Renal cortex interstitium (tissue), 15 donors: ENCODE results near the gene NELFA. TPM values are rescaled to one million over a fixed set of nuclear protein-coding genes. Genes with fewer than 3 reads are reported as not detected.

Source experiments
- DNase-seq, 11 donors: peaks; one replicate each; pipeline ENCODE4 v3.0.0-alpha.2; 2013; ENCODE audit warnings: low read depth in 9 of 11, low spot score in 4 of 11; ENCODE audit errors: extremely low read depth in 1 of 11
- long read RNA-seq, 16 experiments: transcript quantifications; one replicate each; lab custom pipeline, GENCODE V29; 2026
- polyA plus RNA-seq, 3 donors: library from polyadenylated mRNA; unstranded; fragments of 120-200 nt; gene quantifications; one replicate each; pipeline ENCODE4 v1.2.1, GENCODE V29; 2013; ENCODE audit not compliant: insufficient read length in 3 of 3

NELFA gene
- 10 to 100 TPM; 27.3 to 47.6 (median 38.4) TPM for polyA plus RNA-seq
- long read RNA-seq, donor 1, transcript NELFA-202 (11 exons, 3,343 nt), result major isoform, 6 of 11 reads
- long read RNA-seq, donor 1, partial matches to known transcripts, result 5 of 11 reads
- long read RNA-seq, donor 1, other reads (novel, unspliced or antisense), result 0 of 11 reads
- long read RNA-seq, donor 2, transcript NELFA-202 (11 exons, 3,343 nt), result major isoform, 5 of 18 reads
- long read RNA-seq, donor 2, partial matches to known transcripts, result 13 of 18 reads
- long read RNA-seq, donor 2, other reads (novel, unspliced or antisense), result 0 of 18 reads
- long read RNA-seq, donor 3, transcript NELFA-202 (11 exons, 3,343 nt), result major isoform, 14 of 14 reads
- long read RNA-seq, donor 3, partial matches to known transcripts, result 0 of 14 reads
- long read RNA-seq, donor 3, other reads (novel, unspliced or antisense), result 0 of 14 reads
- long read RNA-seq, donor 4, transcript NELFA-202 (11 exons, 3,343 nt), result major isoform, 12 of 13 reads
- long read RNA-seq, donor 4, partial matches to known transcripts, result 0 of 13 reads
- long read RNA-seq, donor 4, other reads (novel, unspliced or antisense), result 0 of 13 reads
- long read RNA-seq, donor 5, result 0 reads
- long read RNA-seq, donor 6, transcript NELFA-202 (11 exons, 3,343 nt), result major isoform, 13 of 44 reads
- long read RNA-seq, donor 6, partial matches to known transcripts, result 30 of 44 reads
- long read RNA-seq, donor 6, other reads (novel, unspliced or antisense), result 0 of 44 reads
- long read RNA-seq, donor 7, transcript NELFA-202 (11 exons, 3,343 nt), result major isoform, 9 of 9 reads
- long read RNA-seq, donor 7, partial matches to known transcripts, result 0 of 9 reads
- long read RNA-seq, donor 7, other reads (novel, unspliced or antisense), result 0 of 9 reads
- long read RNA-seq, donor 8, result 0 reads
- long read RNA-seq, donor 9, transcript NELFA-202 (11 exons, 3,343 nt), result major isoform, 6 of 6 reads
- long read RNA-seq, donor 9, partial matches to known transcripts, result 0 of 6 reads
- long read RNA-seq, donor 9, other reads (novel, unspliced or antisense), result 0 of 6 reads
- long read RNA-seq, donor 10, transcript NELFA-202 (11 exons, 3,343 nt), result major isoform, 10 of 11 reads
- long read RNA-seq, donor 10, partial matches to known transcripts, result 0 of 11 reads
- long read RNA-seq, donor 10, other reads (novel, unspliced or antisense), result 0 of 11 reads
- long read RNA-seq, donor 11, transcript NELFA-202 (11 exons, 3,343 nt), result major isoform, 12 of 14 reads
- long read RNA-seq, donor 11, partial matches to known transcripts, result 0 of 14 reads
- long read RNA-seq, donor 11, other reads (novel, unspliced or antisense), result 0 of 14 reads
- long read RNA-seq, donor 12, partial matches to known transcripts, result 5 of 9 reads
- long read RNA-seq, donor 12, other reads (novel, unspliced or antisense), result 0 of 9 reads
- long read RNA-seq, donor 13, result 0 reads
- long read RNA-seq, donor 14, transcript NELFA-202 (11 exons, 3,343 nt), result major isoform, 13 of 13 reads
- long read RNA-seq, donor 14, partial matches to known transcripts, result 0 of 13 reads
- long read RNA-seq, donor 14, other reads (novel, unspliced or antisense), result 0 of 13 reads
- long read RNA-seq, donor 15, transcript NELFA-202 (11 exons, 3,343 nt), result major isoform, 7 of 7 reads
- long read RNA-seq, donor 15, partial matches to known transcripts, result 0 of 7 reads
- long read RNA-seq, donor 15, other reads (novel, unspliced or antisense), result 0 of 7 reads
- long read RNA-seq, donor 16, transcript NELFA-202 (11 exons, 3,343 nt), result major isoform, 39 of 60 reads
- long read RNA-seq, donor 16, partial matches to known transcripts, result 13 of 60 reads
- long read RNA-seq, donor 16, other reads (novel, unspliced or antisense), result 5 of 60 reads

GRCh38 chr4:2008921-2009650 is at the start of gene NELFA:
Gene NELFA (minus strand): TSS chr4:2008974. CDS start chr4:2008959, 15 bp downstream.
- peak; percentile 86 to 95 (median 94) for DNase-seq

GRCh38 chr4:2057382-2058065 is 48.8 kb upstream of the NELFA start:
- DNase-seq, result no peak

GRCh38 chr4:2054217-2054616 is 45.4 kb upstream of the NELFA start:
- DNase-seq, result no peak

GRCh38 chr4:2051086-2051485 is 42.3 kb upstream of the NELFA start:
- DNase-seq, result no peak

GRCh38 chr4:2049811-2050210 is 41.0 kb upstream of the NELFA start:
- no peak for DNase-seq

- DNase-seq, result no peak
Observed at GRCh38 chr4:2049381-2049780, 40.6 kb upstream of the NELFA start.

DNA sequence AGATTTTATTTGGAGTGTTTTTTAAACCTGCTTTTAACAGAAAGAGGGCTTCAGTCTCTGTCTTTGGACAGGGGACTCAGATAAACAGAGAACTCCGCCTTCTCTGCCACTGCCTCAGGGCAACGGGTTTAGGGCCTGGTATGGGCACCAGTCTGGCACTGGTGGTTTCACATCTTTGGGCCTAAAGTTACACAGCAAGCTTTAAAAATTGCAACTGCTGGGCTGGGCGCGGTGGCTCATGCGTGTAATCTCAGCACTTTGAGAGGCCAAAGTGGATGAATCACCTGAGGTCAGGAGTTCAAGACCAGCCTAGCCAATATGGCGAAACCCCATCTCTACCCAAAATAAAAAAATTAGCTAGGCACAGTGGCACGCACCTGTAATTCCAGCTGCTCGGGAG is 40.1 kb upstream of the NELFA start:
- no peak for DNase-seq

DNA sequence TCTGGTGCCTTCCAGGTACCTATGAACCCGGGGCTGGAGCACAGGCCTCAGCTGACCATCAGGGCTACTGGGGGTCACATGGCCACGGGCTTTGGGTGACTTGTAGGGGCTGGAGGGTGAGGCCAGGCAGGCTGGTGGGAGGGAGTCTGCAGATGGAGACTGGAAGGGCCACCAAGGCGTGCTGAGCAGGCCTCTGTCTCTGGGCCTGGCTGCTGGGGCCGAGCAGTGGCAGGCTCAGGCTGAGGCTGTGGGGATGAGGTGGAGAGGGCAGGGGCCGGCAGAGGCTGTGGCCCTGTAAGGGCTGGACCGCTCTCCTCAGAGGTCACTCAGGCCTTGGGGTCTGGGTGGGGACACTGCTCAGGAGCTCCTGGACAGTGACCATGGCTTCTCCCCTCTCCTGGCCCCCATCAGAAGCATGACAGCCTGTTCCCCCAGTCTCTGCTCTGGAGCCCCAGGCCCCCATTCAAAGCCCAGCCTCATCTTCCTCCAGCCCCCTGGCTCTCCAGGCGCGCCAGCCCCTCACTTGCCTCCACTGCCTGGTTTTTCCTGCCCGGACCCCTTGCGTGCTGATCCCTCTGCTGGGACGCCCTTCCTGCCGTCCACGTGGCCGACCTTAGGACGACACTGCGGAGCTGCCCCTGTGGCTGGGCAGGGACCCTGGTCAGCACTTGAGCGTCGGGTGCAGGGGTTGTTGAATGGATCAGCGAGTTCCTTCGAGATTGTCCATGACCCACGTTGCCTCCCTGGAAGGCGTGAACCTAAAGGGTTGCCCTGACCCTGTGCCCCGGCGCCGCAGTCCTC is 39.2 kb upstream of the NELFA start:
- DNase-seq, result no peak

DNA sequence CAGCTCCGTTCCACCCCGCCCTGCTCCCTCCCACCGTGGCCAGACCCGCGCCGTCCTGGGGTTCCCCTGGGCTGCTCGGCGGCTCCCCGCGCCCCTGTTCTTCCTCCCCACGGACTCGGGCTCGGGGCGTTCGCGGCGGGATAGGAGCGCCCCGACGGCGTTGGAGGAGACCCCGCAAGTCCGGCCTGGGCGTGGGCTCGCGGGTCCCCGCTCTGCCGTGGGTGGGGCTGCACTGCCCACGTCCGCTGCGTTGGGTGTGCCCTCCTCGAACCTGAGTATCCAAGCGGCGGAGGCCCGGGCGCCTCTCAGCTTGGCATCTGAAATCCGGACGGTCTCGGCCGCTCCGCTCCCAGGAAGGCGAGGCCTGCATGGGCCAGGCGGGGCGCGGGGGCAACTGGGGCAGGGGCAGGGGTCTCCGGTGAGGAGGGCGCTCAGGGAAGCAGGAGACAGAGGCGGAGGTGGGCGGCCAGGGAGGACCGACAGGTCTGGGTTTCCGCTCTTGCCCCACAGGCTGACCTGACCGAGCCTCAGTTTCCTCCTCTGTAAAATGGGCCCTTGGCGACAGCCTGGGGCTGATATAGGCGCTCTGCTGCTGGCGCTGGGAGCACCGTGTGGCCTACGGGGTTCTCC is 38.4 kb upstream of the NELFA start:
- no peak for DNase-seq

DNA sequence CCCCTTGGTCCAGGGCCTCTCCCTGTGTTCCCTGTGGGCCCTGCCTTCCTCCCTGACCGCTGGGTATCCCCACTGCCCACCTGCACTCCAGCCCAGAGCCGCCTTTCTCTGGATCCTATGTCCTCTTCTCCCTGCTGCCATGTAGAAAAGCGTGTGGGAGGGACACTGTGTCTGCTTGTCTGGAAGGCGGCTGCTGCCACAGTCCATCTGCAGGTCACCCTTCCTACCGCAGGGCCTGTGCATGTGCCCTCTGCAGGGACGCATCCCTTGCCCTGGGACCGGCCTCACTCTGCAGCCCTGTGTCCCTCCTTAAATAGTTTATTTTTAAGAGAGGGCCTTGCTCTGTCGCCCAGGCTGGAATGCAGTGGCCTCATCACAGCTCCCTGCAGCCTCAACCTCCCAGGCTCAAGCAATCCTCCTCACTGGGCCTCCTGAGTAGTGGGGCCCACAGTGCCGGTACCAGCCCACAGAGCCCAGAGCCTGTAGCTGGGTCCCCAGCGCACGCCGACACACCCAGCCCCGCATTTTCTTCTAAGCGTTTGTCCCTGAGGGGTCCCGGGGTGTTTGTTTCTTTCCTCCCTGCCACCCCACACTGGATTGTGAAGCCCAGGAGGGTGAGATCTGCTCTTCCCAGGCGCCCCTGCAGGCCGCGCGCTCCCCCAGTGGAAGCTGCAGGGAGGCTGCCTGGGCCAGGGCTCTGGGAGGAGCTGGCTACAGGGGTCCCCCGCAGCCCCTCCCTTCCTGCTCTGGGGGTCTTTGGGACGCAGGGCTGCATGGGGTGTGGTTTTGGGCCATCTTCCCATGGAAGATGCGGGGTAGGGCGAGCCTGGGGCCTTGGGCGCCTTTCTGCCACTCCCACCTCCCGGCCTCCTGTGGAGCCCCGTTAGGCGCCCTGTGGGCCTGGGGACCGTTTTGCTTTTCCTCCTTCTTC is 37.5 kb upstream of the NELFA start:
- no peak for DNase-seq

DNA sequence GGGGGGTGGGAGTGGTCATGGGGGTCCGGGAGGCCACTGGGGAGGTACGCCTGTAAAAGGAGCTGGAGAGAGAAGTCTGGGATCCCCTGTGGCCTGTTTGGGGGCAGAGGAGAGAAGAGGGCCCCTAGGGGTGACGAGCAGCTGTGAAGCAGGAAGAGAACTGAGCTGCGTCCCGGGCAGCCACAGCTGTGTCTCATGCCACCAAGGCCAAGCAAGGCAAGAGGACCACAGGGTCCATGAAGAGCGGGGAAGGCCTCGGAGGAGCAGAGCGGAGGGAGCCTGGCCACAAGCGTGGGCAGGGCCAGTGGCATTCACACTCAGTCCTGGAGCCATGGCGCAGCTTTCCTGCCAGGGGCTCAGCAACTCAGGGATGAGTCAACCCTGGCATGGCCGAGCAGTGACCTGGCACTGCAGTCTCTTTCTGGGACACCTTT is 36.8 kb upstream of the NELFA start:
- no peak for DNase-seq

- DNase-seq, result no peak
Observed at GRCh38 chr4:2044542-2045517, 36.1 kb upstream of the NELFA start.

- no peak for DNase-seq
Observed at GRCh38 chr4:2044119-2044485, 35.3 kb upstream of the NELFA start.
